Immature natural killer cell (primary cell): ENCODE results near the gene FAF1. TPM values are rescaled to one million over a fixed set of nuclear protein-coding genes. Genes with fewer than 3 reads are reported as not detected.
"Not testable (repeated sequence)": the region's sequence is repeated elsewhere in the genome, so short reads cannot be mapped to it uniquely, and the experiment has no call there.

Source experiments
- DNase-seq, 3 donors: peaks; one replicate each; pipeline ENCODE4 v3.0.0; 2022; ENCODE audit warnings: mixed read lengths in 1 of 3
- H3K27ac Mint-ChIP-seq, 6 donors: one replicate each; pipeline ENCODE4 v1.8.0; 2020; ENCODE audit warnings: mixed read lengths in 6 of 6, mild to moderate bottlenecking in 5 of 6, inconsistent platforms in 4 of 6, moderate library complexity in 3 of 6
- H3K27me3 Mint-ChIP-seq, 3 donors: one replicate each; pipeline ENCODE4 v1.8.0; 2020 to 2021; ENCODE audit warnings: low read depth in 3 of 3, mild to moderate bottlenecking in 3 of 3, mixed read lengths in 3 of 3, moderate library complexity in 3 of 3, inconsistent platforms in 1 of 3
- H3K36me3 Mint-ChIP-seq, 3 donors: one replicate each; pipeline ENCODE4 v1.8.0; 2020; ENCODE audit warnings: mixed read lengths in 3 of 3, inconsistent platforms in 2 of 3, mild to moderate bottlenecking in 2 of 3
- H3K4me1 Mint-ChIP-seq, 2 donors: one replicate each; pipeline ENCODE4 v1.8.0; 2020; ENCODE audit warnings: inconsistent platforms in 2 of 2, mild to moderate bottlenecking in 2 of 2, mixed read lengths in 2 of 2, moderate library complexity in 1 of 2
- H3K4me3 Mint-ChIP-seq, 5 donors: one replicate each; pipeline ENCODE4 v1.8.0; 2020; ENCODE audit warnings: mild to moderate bottlenecking in 5 of 5, mixed read lengths in 5 of 5, inconsistent platforms in 3 of 5, moderate library complexity in 3 of 5
- H3K9me3 Mint-ChIP-seq, 6 donors: one replicate each; pipeline ENCODE4 v1.8.0; 2020; ENCODE audit warnings: mild to moderate bottlenecking in 6 of 6, mixed read lengths in 6 of 6, inconsistent platforms in 4 of 6, moderate library complexity in 3 of 6
- polyA plus RNA-seq, 3 donors: library from polyadenylated mRNA; unstranded; fragments of 300-500 nt; fragmentation: Illumina TruSeq; gene quantifications; one replicate each; pipeline ENCODE4 v1.2.3, GENCODE V29; 2021

Gene FAF1
- polyA plus RNA-seq, 3 donors from 2014 or later: 31.1 to 49.8 (median 44.0) TPM

DNA sequence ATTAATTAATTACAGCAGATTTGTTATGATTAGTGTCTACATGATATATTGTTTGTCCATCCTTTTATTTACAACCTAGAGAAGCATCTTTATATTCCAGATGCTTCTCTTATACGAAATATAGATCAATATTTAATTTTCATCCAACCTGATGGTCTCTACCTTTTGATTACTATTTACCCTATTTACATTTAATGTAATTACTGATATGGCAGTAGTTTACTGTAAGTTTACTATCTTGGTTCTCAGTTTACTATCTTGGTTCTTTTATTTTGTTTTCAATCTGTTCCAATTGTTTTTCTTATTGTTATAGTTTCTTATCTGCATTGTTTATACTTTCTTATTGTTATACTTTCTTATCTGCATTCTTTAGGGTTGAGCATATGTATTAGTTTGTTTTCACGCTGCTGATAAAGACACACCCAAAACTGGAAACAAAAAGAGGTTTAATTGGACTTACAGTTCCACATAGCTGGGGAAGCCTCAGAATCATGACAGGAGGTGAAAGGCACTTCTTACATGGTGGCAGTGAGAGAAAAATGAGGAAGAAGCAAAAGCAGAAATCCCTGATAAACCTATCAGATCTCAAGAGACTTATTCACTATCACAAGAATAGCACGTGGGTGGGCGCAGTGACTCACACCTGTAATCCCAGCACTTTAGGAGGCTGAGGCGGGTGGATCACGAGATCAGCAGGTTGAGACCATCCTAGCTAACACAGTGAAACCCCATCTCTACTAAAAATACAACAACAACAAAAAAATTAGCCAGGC lies 28.9 kb downstream of the FAF1 start:
- no peak for DNase-seq
- Mint-ChIP-seq H3K27ac (peak overlapping the region in 1 of 6 donors; percentile 44), H3K36me3 (peaks cover 0 to 4% (median 0%) of the 10 kb centered on the region in 3 donors), H3K9me3 (no peaks in the 10 kb centered on the region), H3K4me1 (peaks cover 20 to 48% of the 10 kb centered on the region in 2 donors), H3K27me3 (peaks cover 0 to 1% (median 0%) of the 10 kb centered on the region in 3 donors), H3K4me3 (no peak overlapping the region)

DNA sequence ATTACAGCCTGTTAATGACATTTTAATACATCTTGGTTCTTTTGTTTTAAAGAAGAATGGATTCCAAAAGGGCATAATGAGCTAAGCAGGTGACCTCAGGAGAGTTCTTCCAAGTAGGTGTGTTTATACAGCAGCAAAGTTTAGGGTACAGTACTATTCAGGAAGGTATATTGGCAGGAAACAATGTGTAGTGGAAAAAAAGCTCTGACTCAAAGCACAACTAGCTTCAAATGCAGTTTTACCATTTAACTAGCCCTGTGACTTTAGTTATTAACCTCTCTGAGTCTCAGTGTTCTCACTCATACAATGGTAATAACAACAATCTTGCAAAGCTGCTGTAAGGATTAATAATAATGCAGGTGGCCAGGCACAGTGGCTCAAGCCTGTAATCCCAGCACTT lies 29.9 kb downstream of the FAF1 start:
- Mint-ChIP-seq H3K9me3 (no peaks in the 10 kb centered on the region), H3K4me3 (no peak overlapping the region), H3K27ac (peak overlapping the region in 1 of 6 donors; percentile 39), H3K4me1 (peaks cover 14 to 47% of the 10 kb centered on the region in 2 donors), H3K36me3 (peaks cover 0 to 4% (median 0%) of the 10 kb centered on the region in 3 donors), H3K27me3 (peaks cover 0 to 1% (median 0%) of the 10 kb centered on the region in 3 donors)
- no peak for DNase-seq

DNA sequence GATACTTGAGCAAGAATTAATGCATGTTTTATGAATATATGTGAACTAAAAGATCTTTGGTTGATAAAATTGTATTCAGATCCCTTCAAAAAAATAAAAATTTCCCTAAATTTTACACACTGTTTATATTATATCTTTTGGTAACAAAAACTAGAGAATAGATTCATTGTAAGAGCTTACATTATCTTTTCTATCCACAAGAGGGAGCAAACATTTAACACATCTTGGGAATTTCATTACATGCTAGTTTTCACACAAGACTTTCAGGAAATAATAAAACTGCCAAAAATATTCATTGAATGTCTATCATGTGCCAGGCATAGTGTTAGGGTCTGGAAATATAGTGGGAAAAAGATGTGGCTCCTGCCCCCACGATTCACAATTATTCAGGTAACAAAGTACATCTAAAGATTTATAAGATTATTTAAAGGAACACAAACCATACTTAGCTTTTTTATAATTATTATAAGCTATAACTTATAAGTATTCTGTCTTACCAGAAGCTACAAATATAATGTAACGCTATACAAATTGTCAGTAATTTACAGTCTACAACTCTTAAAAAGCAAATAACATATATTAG lies 30.6 kb downstream of the FAF1 start:
- H3K4me1 Mint-ChIP-seq: peaks cover 16 to 46% of the 10 kb centered on the region in 2 donors
- H3K4me3 Mint-ChIP-seq: no peak overlapping the region
- DNase-seq: peak; percentile 20 to 23 (median 23)
- H3K27me3 Mint-ChIP-seq: no peaks in the 10 kb centered on the region
- H3K27ac Mint-ChIP-seq: no peak overlapping the region
- H3K9me3 Mint-ChIP-seq: no peaks in the 10 kb centered on the region
- peaks cover 0 to 4% (median 0%) of the 10 kb centered on the region in 3 donors for H3K36me3 Mint-ChIP-seq

DNA sequence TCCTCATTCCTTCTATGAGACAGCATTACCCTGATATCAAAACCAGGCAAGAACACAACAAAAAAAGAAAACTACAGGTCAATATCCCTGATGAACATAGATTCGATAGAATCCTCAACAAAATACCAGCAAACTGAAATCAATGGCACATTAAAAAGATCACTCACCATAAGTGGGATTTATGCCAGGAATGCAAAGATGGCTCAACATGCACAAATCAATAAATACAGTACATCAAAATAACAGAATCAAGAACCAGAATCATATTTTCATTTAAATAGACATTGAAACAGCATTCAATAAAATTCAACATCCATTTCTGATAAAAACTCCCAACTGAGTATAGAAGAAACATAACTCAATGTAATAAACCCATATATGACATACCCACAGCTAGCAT lies 36.5 kb downstream of the FAF1 start:
- no peak overlapping the region for H3K4me3 Mint-ChIP-seq
- H3K4me1 Mint-ChIP-seq: peaks cover 9 to 37% of the 10 kb centered on the region in 2 donors
- no peak overlapping the region for H3K27ac Mint-ChIP-seq
- DNase-seq: no peak
- H3K36me3 Mint-ChIP-seq: peaks cover 3 to 17% (median 7%) of the 10 kb centered on the region in 3 donors
- H3K27me3 Mint-ChIP-seq: no peaks in the 10 kb centered on the region
- peaks cover 0 to 7% (median 4%) of the 10 kb centered on the region in 6 donors for H3K9me3 Mint-ChIP-seq

GRCh38 chr1:50921029-50921428 lies 39.0 kb downstream of the FAF1 start:
- Mint-ChIP-seq H3K27ac (no peak overlapping the region), H3K4me3 (no peak overlapping the region), H3K36me3 (peaks cover 3 to 13% (median 7%) of the 10 kb centered on the region in 3 donors), H3K27me3 (no peaks in the 10 kb centered on the region), H3K9me3 (peaks cover 0 to 7% (median 4%) of the 10 kb centered on the region in 6 donors), H3K4me1 (peaks cover 22 to 54% of the 10 kb centered on the region in 2 donors)
- DNase-seq: no peak

DNA sequence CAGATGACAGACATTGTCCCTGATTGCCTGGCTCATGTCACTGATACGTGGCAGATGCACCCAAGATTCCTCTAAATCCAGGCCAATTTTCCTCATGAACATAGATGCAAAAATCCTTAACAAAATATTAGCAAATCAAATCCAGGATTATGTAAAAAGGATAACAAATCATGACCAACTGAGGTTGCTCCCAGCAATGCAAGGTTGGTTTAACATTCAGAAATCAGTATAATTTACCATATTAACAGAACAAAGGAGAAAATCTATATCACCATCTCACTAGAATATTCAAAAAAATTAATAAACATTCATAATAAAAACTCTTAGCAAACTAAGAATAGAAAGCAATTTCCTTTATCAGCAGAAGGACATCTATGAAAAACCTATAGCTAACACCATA lies 39.7 kb downstream of the FAF1 start:
- no peak for DNase-seq
- H3K4me1 Mint-ChIP-seq: peaks cover 24 to 50% of the 10 kb centered on the region in 2 donors
- no peak overlapping the region for H3K4me3 Mint-ChIP-seq
- H3K27ac Mint-ChIP-seq: no peak overlapping the region
- peaks cover 0 to 7% (median 4%) of the 10 kb centered on the region in 6 donors for H3K9me3 Mint-ChIP-seq
- peaks cover 3 to 13% (median 7%) of the 10 kb centered on the region in 3 donors for H3K36me3 Mint-ChIP-seq
- peaks cover 0 to 1% (median 0%) of the 10 kb centered on the region in 3 donors for H3K27me3 Mint-ChIP-seq

- H3K36me3 Mint-ChIP-seq: no peaks in the 10 kb centered on the region
- peaks cover 0 to 2% (median 0%) of the 10 kb centered on the region in 6 donors for H3K9me3 Mint-ChIP-seq
- peak overlapping the region in 1 of 6 donors; percentile 35 for H3K27ac Mint-ChIP-seq
- H3K4me1 Mint-ChIP-seq: peaks cover 19 to 43% of the 10 kb centered on the region in 2 donors
- no peak for DNase-seq
- H3K27me3 Mint-ChIP-seq: peaks cover 0 to 1% (median 0%) of the 10 kb centered on the region in 3 donors
- H3K4me3 Mint-ChIP-seq: peak overlapping the region in 1 of 5 donors; percentile 3
These were observed 42.6 kb downstream of the FAF1 start for GRCh38 chr1:50917138-50918137.

GRCh38 chr1:50915621-50916020 lies 44.4 kb downstream of the FAF1 start:
- DNase-seq: no peak
- H3K36me3 Mint-ChIP-seq: no peaks in the 10 kb centered on the region
- H3K27me3 Mint-ChIP-seq: peaks cover 0 to 1% (median 0%) of the 10 kb centered on the region in 3 donors
- H3K27ac Mint-ChIP-seq: no peak overlapping the region
- no peak overlapping the region for H3K4me3 Mint-ChIP-seq
- peaks cover 19 to 36% of the 10 kb centered on the region in 2 donors for H3K4me1 Mint-ChIP-seq
- H3K9me3 Mint-ChIP-seq: peaks cover 0 to 1% (median 0%) of the 10 kb centered on the region in 6 donors

DNA sequence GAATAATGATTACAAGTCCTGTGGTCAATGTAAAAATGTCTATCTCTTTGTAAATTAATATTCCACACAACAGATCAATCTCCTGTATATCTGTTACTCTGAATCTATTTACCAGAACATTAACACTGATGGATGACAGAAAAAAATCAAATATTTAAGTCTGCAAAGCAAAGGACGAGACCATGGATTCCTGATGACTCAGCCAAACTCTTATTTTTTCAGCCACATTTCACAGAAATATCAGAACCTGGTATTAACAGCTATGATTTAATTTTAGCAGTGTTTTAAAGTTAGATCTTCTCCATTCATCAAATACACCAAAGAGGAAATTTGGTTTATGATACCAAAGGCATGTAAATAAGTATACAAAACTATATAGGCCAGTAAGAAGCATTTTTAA lies 46.1 kb downstream of the FAF1 start:
- no peak for DNase-seq
- Mint-ChIP-seq H3K4me1 (peaks cover 19 to 36% of the 10 kb centered on the region in 2 donors), H3K27ac (no peak overlapping the region), H3K36me3 (peaks cover 0 to 7% (median 0%) of the 10 kb centered on the region in 3 donors), H3K9me3 (no peaks in the 10 kb centered on the region), H3K27me3 (peaks cover 0 to 3% (median 0%) of the 10 kb centered on the region in 3 donors), H3K4me3 (no peak overlapping the region)

- DNase-seq, H3K27ac Mint-ChIP-seq, H3K36me3 Mint-ChIP-seq: not testable (repeated sequence)
These were observed 49.7 kb downstream of the FAF1 start for GRCh38 chr1:50910356-50910755.

GRCh38 chr1:50907610-50908009 lies 52.5 kb downstream of the FAF1 start:
- not testable (repeated sequence) for DNase-seq, H3K9me3 Mint-ChIP-seq, H3K27me3 Mint-ChIP-seq, H3K4me3 Mint-ChIP-seq, H3K36me3 Mint-ChIP-seq, H3K27ac Mint-ChIP-seq
- H3K4me1 Mint-ChIP-seq: peaks cover 13 to 34% of the 10 kb centered on the region in 2 donors

More at GRCh38 chr1:50910356-50910755, 49.7 kb downstream of the FAF1 start:
- H3K9me3 Mint-ChIP-seq, H3K27me3 Mint-ChIP-seq, H3K4me3 Mint-ChIP-seq: not testable (repeated sequence)
- peaks cover 9 to 32% of the 10 kb centered on the region in 2 donors for H3K4me1 Mint-ChIP-seq

DNA sequence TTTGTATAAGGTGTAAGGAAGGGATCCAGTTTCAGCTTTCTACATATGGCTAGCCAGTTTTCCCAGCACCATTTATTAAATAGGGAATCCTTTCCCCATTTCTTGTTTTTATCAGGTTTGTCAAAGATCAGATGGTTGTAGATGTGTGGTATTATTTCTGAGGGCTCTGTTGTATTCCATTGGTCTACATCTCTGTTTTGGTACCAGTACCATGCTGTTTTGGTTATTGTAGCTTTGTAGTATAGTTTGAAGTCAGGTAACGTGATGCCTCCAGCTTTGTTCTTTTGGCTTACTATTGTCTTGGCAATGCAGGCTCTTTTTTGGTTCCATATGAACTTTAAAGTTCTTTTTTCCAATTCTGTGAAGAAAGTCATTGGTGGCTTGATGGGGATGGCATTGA lies 54.0 kb downstream of the FAF1 start:
- H3K4me1 Mint-ChIP-seq: peaks cover 13 to 34% of the 10 kb centered on the region in 2 donors
- H3K9me3 Mint-ChIP-seq, H3K27ac Mint-ChIP-seq, H3K36me3 Mint-ChIP-seq, H3K4me3 Mint-ChIP-seq, H3K27me3 Mint-ChIP-seq, DNase-seq: not testable (repeated sequence)

- H3K27ac Mint-ChIP-seq: no peak overlapping the region
These were observed 57.6 kb downstream of the FAF1 start for GRCh38 chr1:50902419-50902818.

More at GRCh38 chr1:50902419-50902818, 57.6 kb downstream of the FAF1 start:
- Mint-ChIP-seq H3K36me3 (no peaks in the 10 kb centered on the region), H3K9me3 (peaks cover 0 to 4% (median 0%) of the 10 kb centered on the region in 6 donors), H3K4me3 (no peak overlapping the region), H3K27me3 (peaks cover 0 to under 1% (median 0%) of the 10 kb centered on the region in 3 donors), H3K4me1 (peaks cover 18 to 40% of the 10 kb centered on the region in 2 donors)
- DNase-seq: no peak
